Thoracic aorta endothelial cell (primary cell): ENCODE measurements around the gene LOXL3. TPM values are rescaled to one million over a fixed set of nuclear protein-coding genes. Genes with fewer than 3 reads are reported as not detected.

Experiments
- total RNA-seq: library from RNA; depleted of rRNA; stranded (reverse); fragments of >200 nt; gene quantifications from 2 replicates; pipeline ENCODE4 v1.2.3, GENCODE V29; 2012

The LOXL3 gene
- total RNA-seq = 0.72 and 0.93 TPM in 2 replicates

DNA sequence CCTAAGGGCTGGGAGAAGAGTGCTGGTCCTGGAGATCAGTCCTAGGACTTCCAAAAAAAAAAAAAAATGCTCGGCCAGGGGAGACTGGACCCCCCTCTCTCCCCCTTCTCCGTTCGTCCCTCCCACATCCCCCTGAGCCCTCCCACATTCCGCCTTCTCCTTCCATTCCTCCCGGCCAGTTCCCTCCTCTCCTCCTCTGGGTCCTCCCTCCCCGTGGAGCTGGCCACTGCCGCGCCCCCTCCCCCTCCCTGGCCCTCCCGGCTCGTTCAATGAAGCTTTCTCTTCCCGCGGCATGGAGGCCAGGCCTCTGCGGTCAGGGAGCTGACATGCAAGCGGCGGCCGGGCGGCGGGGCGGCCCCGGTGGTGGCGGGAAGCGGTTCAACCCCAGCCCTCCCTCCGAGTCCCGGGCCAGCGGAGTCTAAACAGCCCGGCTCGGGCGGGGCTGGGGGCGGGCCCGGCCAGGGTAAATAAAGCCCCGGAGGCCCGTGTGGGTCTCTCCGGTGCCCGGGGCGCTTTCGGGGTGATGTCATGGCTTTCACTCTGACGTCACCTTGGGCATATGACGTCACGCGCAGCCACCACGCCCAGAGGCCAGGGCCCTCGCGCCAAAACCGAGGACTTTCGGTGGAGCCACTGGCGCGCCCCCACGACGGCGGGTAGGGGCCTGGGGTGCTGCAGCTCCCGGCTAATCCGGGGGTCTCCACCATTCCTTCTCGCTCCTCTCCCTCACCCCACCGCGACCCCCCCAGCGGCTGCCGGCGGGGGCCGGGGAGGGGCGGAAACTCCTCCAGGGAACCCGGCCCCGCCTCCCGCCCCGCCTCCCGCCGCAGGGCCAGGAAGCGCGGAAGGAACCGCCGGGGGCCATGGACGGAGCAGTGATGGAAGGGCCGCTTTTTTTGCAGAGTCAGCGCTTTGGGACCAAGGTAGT is at the start of gene LOXL3, which contains the start of gene DOK1:
Gene LOXL3 (minus strand): TSS at position 51 of the 928 bp plus-strand sequence. CDS start 1,308 bp downstream, outside the sequence.
Gene DOK1 (plus strand): TSS at position 829 of the 928 bp plus-strand sequence. CDS start 35 bp downstream, at position 864.

DNA sequence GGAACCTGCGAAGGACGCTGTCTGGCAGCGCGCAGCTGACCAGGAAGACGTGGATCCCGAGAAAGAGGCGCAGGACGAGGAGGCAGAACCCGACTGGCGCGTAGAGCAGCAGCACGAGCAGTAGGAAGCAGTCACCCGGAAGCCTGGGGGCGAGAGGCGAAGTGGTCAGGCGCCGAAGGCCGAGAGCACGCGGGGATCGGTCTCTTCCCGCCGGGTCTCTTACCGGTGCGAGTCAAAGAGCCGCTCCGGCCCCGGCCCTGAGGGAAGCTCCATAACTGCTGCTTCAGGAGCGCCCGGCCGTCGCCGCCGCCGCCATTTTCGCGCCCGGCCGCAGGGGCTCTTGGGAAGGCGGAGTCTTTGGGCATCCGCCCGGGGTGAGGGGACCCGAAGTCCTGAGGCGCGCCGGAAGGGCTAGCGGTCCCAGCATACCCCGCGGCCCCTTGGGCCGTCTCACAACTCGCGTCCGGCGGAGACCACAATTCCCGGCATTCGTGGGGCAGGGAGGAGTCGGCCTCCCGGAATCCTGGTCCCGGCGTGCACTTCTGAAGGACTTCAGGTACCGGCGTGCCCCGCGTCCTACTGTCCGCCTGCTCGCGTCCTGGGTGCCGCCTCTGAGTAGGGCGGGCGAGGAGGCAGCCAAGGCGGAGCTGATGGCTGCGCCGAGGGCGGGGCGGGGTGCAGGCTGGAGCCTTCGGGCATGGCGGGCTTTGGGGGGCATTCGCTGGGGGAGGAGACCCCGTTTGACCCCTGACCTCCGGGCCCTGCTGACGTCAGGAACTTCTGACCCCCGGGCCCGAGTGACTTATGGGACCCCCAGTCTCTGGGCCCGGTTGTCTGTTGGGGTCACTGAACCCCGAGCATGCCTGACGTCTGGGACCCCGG is 24.1 kb downstream of the LOXL3 start, which contains the start of the genes AUP1 and HTRA2:
Gene AUP1 (minus strand): TSS at position 350 of the 882 bp plus-strand sequence. CDS start 77 bp downstream, at position 273.
Gene HTRA2 (plus strand): TSS at position 577 of the 882 bp plus-strand sequence. CDS start 74 bp downstream, at position 651.

GRCh38 chr2:74525717-74526648 is 27.8 kb downstream of the LOXL3 start, which contains the start of gene DQX1:
Gene DQX1 (minus strand): TSS chr2:74526231. CDS start chr2:74525729, 502 bp downstream.

DNA sequence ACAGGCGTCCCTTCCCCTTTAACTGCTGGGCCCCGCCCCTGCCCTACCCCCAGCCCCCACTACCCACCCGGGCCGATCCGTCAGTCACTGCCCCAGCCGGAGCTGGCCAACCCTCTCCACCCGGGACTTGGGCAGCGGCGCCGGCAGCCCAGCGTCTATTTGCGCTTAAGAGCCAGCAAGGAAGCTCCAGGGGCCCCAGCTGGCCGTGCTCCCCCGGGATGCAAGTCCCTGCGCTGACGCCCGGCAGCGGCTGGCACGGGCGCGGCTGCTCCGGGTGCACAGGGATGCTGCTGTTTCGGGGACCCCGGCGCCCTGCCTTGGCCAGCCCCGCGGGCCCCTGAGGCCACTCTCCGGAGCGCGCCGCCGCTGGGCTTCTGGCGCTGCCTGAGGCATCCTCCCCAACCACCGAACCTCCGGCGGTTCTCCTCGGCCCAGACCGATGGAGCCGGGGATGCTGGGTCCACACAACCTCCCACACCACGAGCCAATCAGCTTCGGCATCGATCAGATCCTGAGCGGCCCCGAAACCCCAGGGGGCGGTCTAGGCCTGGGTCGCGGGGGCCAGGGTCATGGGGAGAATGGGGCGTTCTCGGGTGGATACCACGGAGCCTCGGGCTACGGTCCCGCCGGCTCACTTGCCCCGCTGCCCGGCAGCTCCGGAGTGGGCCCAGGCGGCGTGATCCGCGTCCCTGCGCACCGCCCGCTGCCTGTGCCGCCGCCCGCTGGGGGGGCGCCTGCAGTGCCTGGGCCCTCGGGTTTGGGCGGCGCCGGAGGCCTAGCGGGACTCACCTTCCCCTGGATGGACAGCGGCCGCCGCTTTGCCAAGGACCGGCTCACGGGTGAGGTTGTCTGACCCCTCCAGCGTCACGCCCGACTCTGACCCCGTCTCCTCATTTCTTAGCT is 39.1 kb downstream of the LOXL3 start, which contains the start of gene TLX2:
Gene TLX2 (plus strand): TSS at position 83 of the 903 bp plus-strand sequence. CDS start 357 bp downstream, at position 440.

GRCh38 chr2:74507145-74507925 is 46.4 kb downstream of the LOXL3 start, which contains the start of gene PCGF1:
Gene PCGF1 (minus strand): TSS chr2:74507695. CDS start chr2:74507668, 27 bp downstream.

DNA sequence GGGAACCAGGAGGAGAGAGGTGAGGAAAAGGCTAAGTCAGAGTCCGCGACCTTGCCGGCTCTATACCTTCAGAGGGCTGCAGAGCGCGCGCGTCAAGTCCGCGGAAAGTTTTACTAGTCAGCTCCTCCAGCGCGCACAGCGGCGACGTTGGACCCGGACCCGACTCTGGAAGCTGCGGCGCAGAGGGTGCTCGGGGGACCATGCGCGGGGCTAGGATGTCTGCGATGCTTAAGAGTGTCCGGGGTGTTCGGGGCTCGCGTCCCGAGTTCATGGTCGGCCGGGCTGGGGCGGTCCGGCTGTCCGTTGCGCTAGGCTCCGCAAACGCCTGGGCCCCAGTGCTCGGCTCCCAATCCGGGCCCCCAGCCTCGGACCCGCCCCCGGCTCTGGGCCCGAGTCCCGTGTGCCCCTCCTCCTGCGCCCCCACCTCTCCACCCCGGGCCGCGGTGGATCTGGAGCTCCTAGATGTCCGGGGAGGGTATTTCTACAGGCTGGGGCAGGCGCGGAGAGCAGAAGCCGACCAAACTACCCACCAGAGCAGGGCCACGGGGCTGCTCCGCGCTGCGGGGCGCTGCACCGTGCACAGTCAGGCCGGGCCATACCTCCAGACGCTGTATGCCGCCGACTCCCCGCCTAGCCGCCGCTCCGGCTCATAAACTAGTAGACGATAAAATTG is 54.3 kb downstream of the LOXL3 start, which contains the start of gene LBX2:
Gene LBX2 (minus strand): TSS at position 337 of the 673 bp plus-strand sequence. CDS start 66 bp downstream, at position 271.

GRCh38 chr2:74482801-74483674 is 70.7 kb downstream of the LOXL3 start, which contains the start of the genes CCDC142 and TTC31:
Gene CCDC142 (minus strand): TSS chr2:74482998. CDS start chr2:74482837, 161 bp downstream.
Gene TTC31 (plus strand): TSS chr2:74483081. CDS start chr2:74483096, 15 bp downstream.

Other genes with a start within 250 kb of the LOXL3 start
- 0.79 and 0.80 TPM in 2 replicates for gene SLC4A5, start 210.5 kb downstream of the LOXL3 start, total RNA-seq
- gene DCTN1, start 173.6 kb downstream of the LOXL3 start, total RNA-seq = 125 and 133 TPM in 2 replicates
- 0.40 and 0.50 TPM in 2 replicates for gene C2orf81, start 132.3 kb downstream of the LOXL3 start, total RNA-seq
- gene WDR54, start 132.2 kb downstream of the LOXL3 start, total RNA-seq = 32.2 and 37.7 TPM in 2 replicates
- gene RTKN, start 112.0 kb downstream of the LOXL3 start, total RNA-seq = 5.9 and 9.3 TPM in 2 replicates
- 6.6 and 12.3 TPM in 2 replicates for gene INO80B, start 98.9 kb downstream of the LOXL3 start, total RNA-seq
- gene WBP1, start 95.5 kb downstream of the LOXL3 start, total RNA-seq = 19.2 and 19.5 TPM in 2 replicates
- 56.5 and 57.4 TPM in 2 replicates for gene MOGS, start 88.6 kb downstream of the LOXL3 start, total RNA-seq
- 17.3 and 18.4 TPM in 2 replicates for gene MRPL53, start 81.3 kb downstream of the LOXL3 start, total RNA-seq
- 20.1 and 22.0 TPM in 2 replicates for gene CCDC142, start 70.9 kb downstream of the LOXL3 start, total RNA-seq
- 14.0 and 17.8 TPM in 2 replicates for gene TTC31, start 70.9 kb downstream of the LOXL3 start, total RNA-seq
- 3.2 and 3.5 TPM in 2 replicates for gene LBX2, start 54.3 kb downstream of the LOXL3 start, total RNA-seq
- gene PCGF1, start 46.2 kb downstream of the LOXL3 start, total RNA-seq = 10.8 and 12.8 TPM in 2 replicates
- gene TLX2, start 39.5 kb downstream of the LOXL3 start, total RNA-seq = not detected in 2 replicates
- gene DQX1, start 27.7 kb downstream of the LOXL3 start, total RNA-seq = 0.13 TPM in 1 of 2 replicates, not detected in the other
- gene AUP1, start 24.2 kb downstream of the LOXL3 start, total RNA-seq = 78.2 and 88.7 TPM in 2 replicates
- gene HTRA2, start 24.0 kb downstream of the LOXL3 start, total RNA-seq = 35.8 and 36.2 TPM in 2 replicates
- 6.9 and 10.7 TPM in 2 replicates for gene DOK1, start 778 bp upstream of the LOXL3 start, total RNA-seq
- gene M1AP, start 94.4 kb upstream of the LOXL3 start, total RNA-seq = not detected in 2 replicates
- gene SEMA4F, start 100.3 kb upstream of the LOXL3 start, total RNA-seq = 4.9 and 5.5 TPM in 2 replicates